ENCODE data around the gene PHLDB2.

Gene PHLDB2

GRCh38 chr3:111951032-111951431 is 92.0 kb downstream of the PHLDB2 start:
- no peaks in the 10 kb centered on the region for H3K9me3 ChIP-seq (ENCODE audit: control insufficient read depth in 1 of 2, low read length in 2 of 2)
- no peak overlapping the region for H3K4me3 ChIP-seq (ENCODE audit: low read depth in 1 of 2, low read length in 2 of 2)
- H3K4me1 ChIP-seq (ENCODE audit: control insufficient read depth in 1 of 2, insufficient read depth in 2 of 2, low read length in 2 of 2): no peaks in the 10 kb centered on the region
- no peaks in the 10 kb centered on the region for H3K27me3 ChIP-seq (ENCODE audit: control insufficient read depth in 1 of 2, insufficient read depth in 2 of 2, low read length in 2 of 2)
- no peak overlapping the region for H3K9ac ChIP-seq (ENCODE audit: low read depth in 1 of 2, low read length in 2 of 2)
- no peak overlapping the region for H3K27ac ChIP-seq (ENCODE audit: low read depth, low read length)
- H3K36me3 ChIP-seq (ENCODE audit: control insufficient read depth in 1 of 2, insufficient read depth in 2 of 2, low read length in 2 of 2): no peaks in the 10 kb centered on the region

GRCh38 chr3:111952086-111952485 is 93.0 kb downstream of the PHLDB2 start:
- H3K9me3 ChIP-seq (ENCODE audit: control insufficient read depth in 1 of 2, low read length in 2 of 2): no peaks in the 10 kb centered on the region
- no peaks in the 10 kb centered on the region for H3K27me3 ChIP-seq (ENCODE audit: control insufficient read depth in 1 of 2, insufficient read depth in 2 of 2, low read length in 2 of 2)
- H3K4me1 ChIP-seq (ENCODE audit: control insufficient read depth in 1 of 2, insufficient read depth in 2 of 2, low read length in 2 of 2): no peaks in the 10 kb centered on the region
- no peaks in the 10 kb centered on the region for H3K36me3 ChIP-seq (ENCODE audit: control insufficient read depth in 1 of 2, insufficient read depth in 2 of 2, low read length in 2 of 2)
- H3K4me3 ChIP-seq (ENCODE audit: low read depth in 1 of 2, low read length in 2 of 2): no peak overlapping the region
- no peak overlapping the region for H3K9ac ChIP-seq (ENCODE audit: low read depth in 1 of 2, low read length in 2 of 2)
- no peak overlapping the region for H3K27ac ChIP-seq (ENCODE audit: low read depth, low read length)

- Histone ChIP-seq H3K9ac (ENCODE audit: low read depth in 1 of 2, low read length in 2 of 2) (no peak overlapping the region), H3K4me3 (ENCODE audit: low read depth in 1 of 2, low read length in 2 of 2) (no peak overlapping the region), H3K27me3 (ENCODE audit: control insufficient read depth in 1 of 2, insufficient read depth in 2 of 2, low read length in 2 of 2) (no peaks in the 10 kb centered on the region), H3K9me3 (ENCODE audit: control insufficient read depth in 1 of 2, low read length in 2 of 2) (no peaks in the 10 kb centered on the region), H3K36me3 (ENCODE audit: control insufficient read depth in 1 of 2, insufficient read depth in 2 of 2, low read length in 2 of 2) (no peaks in the 10 kb centered on the region), H3K4me1 (ENCODE audit: control insufficient read depth in 1 of 2, insufficient read depth in 2 of 2, low read length in 2 of 2) (no peaks in the 10 kb centered on the region), H3K27ac (ENCODE audit: low read depth, low read length) (no peak overlapping the region)
These were observed 93.9 kb downstream of the PHLDB2 start for GRCh38 chr3:111952866-111953450.

GRCh38 chr3:111954228-111954990 is 95.3 kb downstream of the PHLDB2 start:
- Histone ChIP-seq H3K4me3 (ENCODE audit: low read depth in 1 of 2, low read length in 2 of 2) (no peak overlapping the region), H3K9ac (ENCODE audit: low read depth in 1 of 2, low read length in 2 of 2) (no peak overlapping the region), H3K4me1 (ENCODE audit: control insufficient read depth in 1 of 2, insufficient read depth in 2 of 2, low read length in 2 of 2) (no peaks in the 10 kb centered on the region), H3K9me3 (ENCODE audit: control insufficient read depth in 1 of 2, low read length in 2 of 2) (no peaks in the 10 kb centered on the region), H3K36me3 (ENCODE audit: control insufficient read depth in 1 of 2, insufficient read depth in 2 of 2, low read length in 2 of 2) (no peaks in the 10 kb centered on the region), H3K27ac (ENCODE audit: low read depth, low read length) (no peak overlapping the region), H3K27me3 (ENCODE audit: control insufficient read depth in 1 of 2, insufficient read depth in 2 of 2, low read length in 2 of 2) (no peaks in the 10 kb centered on the region)

GRCh38 chr3:111955876-111956275 is 96.8 kb downstream of the PHLDB2 start:
- no peak overlapping the region for H3K4me3 ChIP-seq (ENCODE audit: low read depth in 1 of 2, low read length in 2 of 2)
- no peak overlapping the region for H3K9ac ChIP-seq (ENCODE audit: low read depth in 1 of 2, low read length in 2 of 2)
- H3K27me3 ChIP-seq (ENCODE audit: control insufficient read depth in 1 of 2, insufficient read depth in 2 of 2, low read length in 2 of 2): no peaks in the 10 kb centered on the region
- no peaks in the 10 kb centered on the region for H3K9me3 ChIP-seq (ENCODE audit: control insufficient read depth in 1 of 2, low read length in 2 of 2)
- H3K27ac ChIP-seq (ENCODE audit: low read depth, low read length): no peak overlapping the region
- no peaks in the 10 kb centered on the region for H3K4me1 ChIP-seq (ENCODE audit: control insufficient read depth in 1 of 2, insufficient read depth in 2 of 2, low read length in 2 of 2)
- H3K36me3 ChIP-seq (ENCODE audit: control insufficient read depth in 1 of 2, insufficient read depth in 2 of 2, low read length in 2 of 2): no peaks in the 10 kb centered on the region

- H3K9ac ChIP-seq (ENCODE audit: low read depth in 1 of 2, low read length in 2 of 2): no peak overlapping the region
- no peaks in the 10 kb centered on the region for H3K4me1 ChIP-seq (ENCODE audit: control insufficient read depth in 1 of 2, insufficient read depth in 2 of 2, low read length in 2 of 2)
- no peaks in the 10 kb centered on the region for H3K27me3 ChIP-seq (ENCODE audit: control insufficient read depth in 1 of 2, insufficient read depth in 2 of 2, low read length in 2 of 2)
- H3K9me3 ChIP-seq (ENCODE audit: control insufficient read depth in 1 of 2, low read length in 2 of 2): no peaks in the 10 kb centered on the region
- H3K27ac ChIP-seq (ENCODE audit: low read depth, low read length): no peak overlapping the region
- no peaks in the 10 kb centered on the region for H3K36me3 ChIP-seq (ENCODE audit: control insufficient read depth in 1 of 2, insufficient read depth in 2 of 2, low read length in 2 of 2)
- no peak overlapping the region for H3K4me3 ChIP-seq (ENCODE audit: low read depth in 1 of 2, low read length in 2 of 2)
These were observed 97.4 kb downstream of the PHLDB2 start for GRCh38 chr3:111956449-111956848.

- H3K4me1 ChIP-seq (ENCODE audit: control insufficient read depth in 1 of 2, insufficient read depth in 2 of 2, low read length in 2 of 2): no peaks in the 10 kb centered on the region
- no peaks in the 10 kb centered on the region for H3K27me3 ChIP-seq (ENCODE audit: control insufficient read depth in 1 of 2, insufficient read depth in 2 of 2, low read length in 2 of 2)
- H3K27ac ChIP-seq (ENCODE audit: low read depth, low read length): no peak overlapping the region
- H3K4me3 ChIP-seq (ENCODE audit: low read depth in 1 of 2, low read length in 2 of 2): no peak overlapping the region
- H3K36me3 ChIP-seq (ENCODE audit: control insufficient read depth in 1 of 2, insufficient read depth in 2 of 2, low read length in 2 of 2): no peaks in the 10 kb centered on the region
- H3K9me3 ChIP-seq (ENCODE audit: control insufficient read depth in 1 of 2, low read length in 2 of 2): no peaks in the 10 kb centered on the region
- H3K9ac ChIP-seq (ENCODE audit: low read depth in 1 of 2, low read length in 2 of 2): no peak overlapping the region
These were observed 98.1 kb downstream of the PHLDB2 start for GRCh38 chr3:111956995-111957734.

- Histone ChIP-seq H3K4me1 (ENCODE audit: control insufficient read depth in 1 of 2, insufficient read depth in 2 of 2, low read length in 2 of 2) (no peaks in the 10 kb centered on the region), H3K36me3 (ENCODE audit: control insufficient read depth in 1 of 2, insufficient read depth in 2 of 2, low read length in 2 of 2) (no peaks in the 10 kb centered on the region), H3K4me3 (ENCODE audit: low read depth in 1 of 2, low read length in 2 of 2) (no peak overlapping the region), H3K27ac (ENCODE audit: low read depth, low read length) (no peak overlapping the region), H3K27me3 (ENCODE audit: control insufficient read depth in 1 of 2, insufficient read depth in 2 of 2, low read length in 2 of 2) (no peaks in the 10 kb centered on the region), H3K9me3 (ENCODE audit: control insufficient read depth in 1 of 2, low read length in 2 of 2) (no peaks in the 10 kb centered on the region), H3K9ac (ENCODE audit: low read depth in 1 of 2, low read length in 2 of 2) (no peak overlapping the region)
These were observed 102.5 kb downstream of the PHLDB2 start for GRCh38 chr3:111961461-111962164.

GRCh38 chr3:111963424-111963823 is 104.4 kb downstream of the PHLDB2 start:
- no peak overlapping the region for H3K27ac ChIP-seq (ENCODE audit: low read depth, low read length)
- H3K9me3 ChIP-seq (ENCODE audit: control insufficient read depth in 1 of 2, low read length in 2 of 2): no peaks in the 10 kb centered on the region
- no peaks in the 10 kb centered on the region for H3K36me3 ChIP-seq (ENCODE audit: control insufficient read depth in 1 of 2, insufficient read depth in 2 of 2, low read length in 2 of 2)
- no peaks in the 10 kb centered on the region for H3K27me3 ChIP-seq (ENCODE audit: control insufficient read depth in 1 of 2, insufficient read depth in 2 of 2, low read length in 2 of 2)
- no peak overlapping the region for H3K9ac ChIP-seq (ENCODE audit: low read depth in 1 of 2, low read length in 2 of 2)
- peaks cover 0 to 7% of the 10 kb centered on the region in 2 donors for H3K4me1 ChIP-seq (ENCODE audit: control insufficient read depth in 1 of 2, insufficient read depth in 2 of 2, low read length in 2 of 2)
- no peak overlapping the region for H3K4me3 ChIP-seq (ENCODE audit: low read depth in 1 of 2, low read length in 2 of 2)

- Histone ChIP-seq H3K9ac (ENCODE audit: low read depth in 1 of 2, low read length in 2 of 2) (no peak overlapping the region), H3K4me3 (ENCODE audit: low read depth in 1 of 2, low read length in 2 of 2) (no peak overlapping the region), H3K36me3 (ENCODE audit: control insufficient read depth in 1 of 2, insufficient read depth in 2 of 2, low read length in 2 of 2) (no peaks in the 10 kb centered on the region), H3K27ac (ENCODE audit: low read depth, low read length) (no peak overlapping the region), H3K27me3 (ENCODE audit: control insufficient read depth in 1 of 2, insufficient read depth in 2 of 2, low read length in 2 of 2) (no peaks in the 10 kb centered on the region), H3K4me1 (ENCODE audit: control insufficient read depth in 1 of 2, insufficient read depth in 2 of 2, low read length in 2 of 2) (peaks cover 0 to 7% of the 10 kb centered on the region in 2 donors), H3K9me3 (ENCODE audit: control insufficient read depth in 1 of 2, low read length in 2 of 2) (no peaks in the 10 kb centered on the region)
These were observed 106.4 kb downstream of the PHLDB2 start for GRCh38 chr3:111965484-111965883.
